ENCODE measurements around the gene LHX8. TPM values are rescaled to one million over a fixed set of nuclear protein-coding genes. Genes with fewer than 3 reads are reported as not detected.

Gene LHX8
- total and polyA plus RNA-seq, 9 of the 15 experiments (the other 6 are each of a cell fraction or from before 2014, with no cell fraction given): not detected

DNA sequence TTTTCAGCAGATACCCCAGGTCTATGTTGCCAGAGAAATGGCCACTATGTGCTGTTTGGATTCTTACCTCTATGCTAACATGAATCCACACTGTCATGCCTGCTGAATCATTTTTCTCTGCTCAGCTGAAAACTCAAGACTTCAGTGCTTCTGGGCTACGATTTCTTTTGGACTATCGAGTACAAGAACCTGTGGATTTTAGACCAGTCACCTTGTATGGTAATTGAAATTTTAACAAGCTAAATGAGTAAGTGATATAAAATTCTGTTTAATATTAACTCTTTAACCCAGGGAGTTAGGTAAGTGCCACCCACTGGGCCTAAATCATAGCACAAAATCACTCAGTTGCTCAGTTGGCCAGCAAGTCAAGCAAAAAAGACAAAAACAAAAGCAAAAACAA is 35.8 kb downstream of the LHX8 start:
- no peak overlapping the region for H3K4me2 ChIP-seq (ENCODE audit: insufficient read depth, low read length)
- H3K27ac ChIP-seq (ENCODE audit: extremely low read depth, low read depth, low read length): no peak overlapping the region
- no peaks in the 10 kb centered on the region for H3K9me1 ChIP-seq (ENCODE audit: control insufficient read depth, insufficient read depth, low read length)
- H3K9ac ChIP-seq (ENCODE audit: insufficient read depth in 1 of 2, low read depth in 2 of 2, low read length in 2 of 2): no peak overlapping the region
- no peaks in the 10 kb centered on the region for H3K36me3 ChIP-seq (ENCODE audit: control insufficient read depth, insufficient read depth, low read length)
- H2AFZ ChIP-seq (ENCODE audit: low read depth, low read length): no peak overlapping the region
- ChIA-PET CTCF (ENCODE audit: low intra/inter-chr PET ratio) (no interaction called here), POLR2A (interaction anchor here (1.2 kb wide), 1 partner anchor 15 kb away, joined by 4 read pairs; no protein-coding TSS in a partner anchor)
- TF ChIP-seq ZNF707 (CRISPR knock-in tag; conservative IDR thresholded peaks at IDR 0.05) (no peak), SMAD4 (CRISPR knock-in tag; conservative IDR thresholded peaks at IDR 0.05) (no peak), ADNP (tag; IDR thresholded peaks at IDR 0.05) (no peak), ARID1B (IDR thresholded peaks at IDR 0.05) (no peak), POLR3G (IDR thresholded peaks at IDR 0.05; ENCODE audit: extremely low read depth, insufficient read length, insufficient replicate concordance) (no peak), RBM34 (IDR thresholded peaks at IDR 0.05; ENCODE audit: borderline replicate concordance, insufficient read depth, low read length) (no peak), ZSCAN32 (CRISPR knock-in tag; IDR thresholded peaks at IDR 0.05) (no peak), JUNB (CRISPR knock-in tag; conservative IDR thresholded peaks at IDR 0.05) (no peak), MYBL2 (IDR thresholded peaks at IDR 0.05; ENCODE audit: low read depth) (no peak), MYBL2 (CRISPR knock-in tag; IDR thresholded peaks at IDR 0.05; ENCODE audit: borderline replicate concordance) (no peak), DNMT1 (IDR thresholded peaks at IDR 0.05) (no peak)
- TF ChIP-seq, protein P1, sequence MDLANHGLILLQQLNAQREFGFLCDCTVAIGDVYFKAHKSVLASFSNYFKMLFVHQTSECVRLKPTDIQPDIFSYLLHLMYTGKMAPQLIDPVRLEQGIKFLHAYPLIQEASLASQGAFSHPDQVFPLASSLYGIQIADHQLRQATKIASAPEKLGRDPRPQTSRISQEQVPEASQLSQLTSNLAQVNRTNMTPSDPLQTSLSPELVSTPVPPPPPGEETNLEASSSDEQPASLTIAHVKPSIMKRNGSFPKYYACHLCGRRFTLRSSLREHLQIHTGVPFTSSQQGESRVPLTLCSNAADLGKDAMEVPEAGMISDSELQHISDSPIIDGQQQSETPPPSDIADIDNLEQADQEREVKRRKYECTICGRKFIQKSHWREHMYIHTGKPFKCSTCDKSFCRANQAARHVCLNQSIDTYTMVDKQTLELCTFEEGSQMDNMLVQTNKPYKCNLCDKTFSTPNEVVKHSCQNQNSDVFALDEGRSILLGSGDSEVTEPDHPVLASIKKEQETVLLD (IDR thresholded peaks at IDR 0.05): no peak
- TF ChIP-seq, protein P2, sequence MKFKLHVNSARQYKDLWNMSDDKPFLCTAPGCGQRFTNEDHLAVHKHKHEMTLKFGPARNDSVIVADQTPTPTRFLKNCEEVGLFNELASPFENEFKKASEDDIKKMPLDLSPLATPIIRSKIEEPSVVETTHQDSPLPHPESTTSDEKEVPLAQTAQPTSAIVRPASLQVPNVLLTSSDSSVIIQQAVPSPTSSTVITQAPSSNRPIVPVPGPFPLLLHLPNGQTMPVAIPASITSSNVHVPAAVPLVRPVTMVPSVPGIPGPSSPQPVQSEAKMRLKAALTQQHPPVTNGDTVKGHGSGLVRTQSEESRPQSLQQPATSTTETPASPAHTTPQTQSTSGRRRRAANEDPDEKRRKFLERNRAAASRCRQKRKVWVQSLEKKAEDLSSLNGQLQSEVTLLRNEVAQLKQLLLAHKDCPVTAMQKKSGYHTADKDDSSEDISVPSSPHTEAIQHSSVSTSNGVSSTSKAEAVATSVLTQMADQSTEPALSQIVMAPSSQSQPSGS (CRISPR knock-in tag; IDR thresholded peaks at IDR 0.05): no peak
- H3K4me3 ChIP-seq: no peak overlapping the region
- FAIRE-seq (no peak), DNase-seq (ENCODE audit: extremely low read depth in 1 of 4, low spot score in 3 of 4) (no peak), ATAC-seq (no peak)
- intact Hi-C loops (cut with micrococcal nuclease): no loop called here
- 0% methylated on average over 2 of the region's 2 CpGs for WGBS (ENCODE audit: insufficient coverage, low coverage, missing lambda C conversion rate)
- H3K27me3 ChIP-seq (ENCODE audit: control insufficient read depth in 2 of 2, insufficient read depth in 2 of 2, low read length in 2 of 2): no peaks in the 10 kb centered on the region
- H3K4me1 ChIP-seq (replicated peaks in 1 of 2; ENCODE audit: control insufficient read depth in 2 of 2, insufficient read depth in 2 of 2, low read length in 2 of 2): no peaks in the 10 kb centered on the region
- in situ Hi-C loops (cut with MboI): no loop called here
- H3K9me3 ChIP-seq (replicated peaks; ENCODE audit: control insufficient read depth, insufficient read depth, low read depth, low read length): no peaks in the 10 kb centered on the region
- no TSS peak for BruUV-seq (replicated peaks)
- H3K79me2 ChIP-seq (ENCODE audit: control insufficient read depth, insufficient read depth, low read length): no peaks in the 10 kb centered on the region
- H4K20me1 ChIP-seq (replicated peaks; ENCODE audit: control insufficient read depth, insufficient read depth, low read length): no peaks in the 10 kb centered on the region
